Gastrocnemius medialis (tissue), 4 donors: ENCODE data around the gene NME5.
"Not testable (repeated sequence)": the region's sequence is repeated elsewhere in the genome, so short reads cannot be mapped to it uniquely, and the experiment has no call there.

Experiments used
- POLR2A ChIP-seq, 2 donors: fragments of 450-650 bp; IDR thresholded peaks; one replicate each; pipeline ENCODE4 v1.6.1; 2017; ENCODE audit warnings: antibody characterized with exemption in 2 of 2, mild to moderate bottlenecking in 2 of 2, moderate library complexity in 2 of 2
- TF ChIP-seq, protein P1 (sequence below), 5 experiments: fragments of 450-650 bp in 3 of 5; fragments of 200-600 bp in 2 of 5; sonication (generic) in 2 of 5; IDR thresholded peaks in 4 of 5; conservative IDR thresholded peaks in 1 of 5; 1 replicate in 4 of 5; 2 replicates in 1 of 5; pipeline ENCODE4 v1.5.1; 2016 to 2019; ENCODE audit warnings: antibody characterized with exemption in 5 of 5, mild to moderate bottlenecking in 3 of 5, moderate library complexity in 3 of 5

DNA sequence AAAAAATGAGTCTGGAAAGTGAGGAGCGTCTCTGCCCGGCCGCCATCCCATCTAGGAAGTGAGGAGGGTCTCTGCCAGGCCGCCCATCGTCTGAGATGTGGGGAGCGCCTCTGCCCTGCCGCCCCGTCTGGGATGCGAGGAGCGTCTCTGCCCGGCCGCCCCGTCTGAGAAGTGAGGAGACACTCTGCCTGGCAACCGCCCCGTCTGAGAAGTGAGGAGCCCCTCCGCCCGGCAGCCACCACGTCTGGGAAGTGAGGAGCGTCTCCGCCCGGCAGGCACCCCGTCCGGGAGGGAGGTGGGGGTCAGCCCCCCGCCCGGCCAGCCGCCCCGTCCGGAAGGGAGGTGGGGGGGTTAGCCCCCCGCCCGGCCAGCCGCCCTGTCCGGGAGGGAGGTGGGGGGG is 69.2 kb downstream of the NME5 start:
- TF ChIP-seq, protein P1, sequence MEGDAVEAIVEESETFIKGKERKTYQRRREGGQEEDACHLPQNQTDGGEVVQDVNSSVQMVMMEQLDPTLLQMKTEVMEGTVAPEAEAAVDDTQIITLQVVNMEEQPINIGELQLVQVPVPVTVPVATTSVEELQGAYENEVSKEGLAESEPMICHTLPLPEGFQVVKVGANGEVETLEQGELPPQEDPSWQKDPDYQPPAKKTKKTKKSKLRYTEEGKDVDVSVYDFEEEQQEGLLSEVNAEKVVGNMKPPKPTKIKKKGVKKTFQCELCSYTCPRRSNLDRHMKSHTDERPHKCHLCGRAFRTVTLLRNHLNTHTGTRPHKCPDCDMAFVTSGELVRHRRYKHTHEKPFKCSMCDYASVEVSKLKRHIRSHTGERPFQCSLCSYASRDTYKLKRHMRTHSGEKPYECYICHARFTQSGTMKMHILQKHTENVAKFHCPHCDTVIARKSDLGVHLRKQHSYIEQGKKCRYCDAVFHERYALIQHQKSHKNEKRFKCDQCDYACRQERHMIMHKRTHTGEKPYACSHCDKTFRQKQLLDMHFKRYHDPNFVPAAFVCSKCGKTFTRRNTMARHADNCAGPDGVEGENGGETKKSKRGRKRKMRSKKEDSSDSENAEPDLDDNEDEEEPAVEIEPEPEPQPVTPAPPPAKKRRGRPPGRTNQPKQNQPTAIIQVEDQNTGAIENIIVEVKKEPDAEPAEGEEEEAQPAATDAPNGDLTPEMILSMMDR (IDR thresholded peaks at IDR 0.05 in 4 of 5, conservative IDR thresholded peaks at IDR 0.05 in 1 of 5), result not testable (repeated sequence)
- TF ChIP-seq POLR2A (IDR thresholded peaks at IDR 0.05), result not testable (repeated sequence)
